ENCODE measurements around the gene LGALS8.
"Not testable (repeated sequence)": the region's sequence is repeated elsewhere in the genome, so short reads cannot be mapped to it uniquely, and the experiment has no call there.

LGALS8 gene

DNA sequence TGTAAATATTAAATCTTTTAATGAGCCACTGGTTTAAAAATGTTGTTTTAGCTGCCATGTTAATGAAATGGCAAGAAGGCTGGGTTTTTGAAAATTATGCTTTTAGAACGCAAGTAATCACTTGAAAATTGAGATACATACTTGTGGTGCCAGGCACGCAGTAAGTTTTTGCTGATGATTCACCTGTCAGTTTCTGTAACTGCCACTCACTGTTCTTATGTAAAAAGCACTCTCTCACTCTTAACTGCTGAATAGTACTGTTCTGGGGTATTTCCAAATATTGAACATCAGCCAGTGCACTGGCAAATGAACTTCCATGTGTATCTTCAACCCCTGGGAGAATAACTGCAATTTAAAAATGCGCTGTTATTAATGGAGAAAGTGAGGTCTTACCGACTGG is 17.9 kb downstream of the LGALS8 start:
- no peak for DNase-seq (ENCODE audit: low read depth)

DNA sequence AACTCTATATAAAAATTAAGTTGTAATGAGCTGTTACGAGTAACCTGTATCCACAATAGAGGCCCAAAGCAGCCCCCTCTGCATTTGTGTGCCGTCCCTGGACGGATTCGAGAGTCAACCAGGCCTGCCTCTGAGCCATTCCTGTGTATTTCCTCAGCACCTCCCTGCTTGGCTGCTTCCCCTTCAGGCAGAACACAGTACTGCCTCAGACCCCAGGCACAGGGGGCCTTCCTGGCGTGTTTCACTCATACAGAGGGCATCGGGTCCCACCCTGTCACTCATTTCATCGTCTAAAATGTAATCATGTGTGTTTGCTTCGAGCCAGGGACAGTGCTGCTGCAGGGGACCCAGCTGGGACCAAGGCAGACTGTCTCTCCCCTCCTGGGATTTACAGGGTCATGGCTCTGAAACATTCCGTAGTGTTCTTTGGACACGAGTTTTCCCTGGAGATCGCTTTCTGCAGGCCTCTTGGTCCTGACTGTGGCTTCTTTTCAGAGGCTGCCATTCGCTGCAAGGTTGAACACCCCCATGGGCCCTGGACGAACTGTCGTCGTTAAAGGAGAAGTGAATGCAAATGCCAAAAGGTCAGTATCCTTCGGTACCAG is 19.4 kb downstream of the LGALS8 start:
- no peak for DNase-seq (ENCODE audit: low read depth)

- DNase-seq (ENCODE audit: low read depth), result no peak
Observed at GRCh38 chr1:236545621-236546169, 21.9 kb downstream of the LGALS8 start.

GRCh38 chr1:236548452-236548851 is 24.7 kb downstream of the LGALS8 start:
- DNase-seq (ENCODE audit: low read depth), result no peak

GRCh38 chr1:236550961-236551851 is 27.4 kb downstream of the LGALS8 start:
- no peak for DNase-seq (ENCODE audit: low read depth)

GRCh38 chr1:236552096-236552495 is 28.3 kb downstream of the LGALS8 start:
- no peak for DNase-seq (ENCODE audit: low read depth)

DNA sequence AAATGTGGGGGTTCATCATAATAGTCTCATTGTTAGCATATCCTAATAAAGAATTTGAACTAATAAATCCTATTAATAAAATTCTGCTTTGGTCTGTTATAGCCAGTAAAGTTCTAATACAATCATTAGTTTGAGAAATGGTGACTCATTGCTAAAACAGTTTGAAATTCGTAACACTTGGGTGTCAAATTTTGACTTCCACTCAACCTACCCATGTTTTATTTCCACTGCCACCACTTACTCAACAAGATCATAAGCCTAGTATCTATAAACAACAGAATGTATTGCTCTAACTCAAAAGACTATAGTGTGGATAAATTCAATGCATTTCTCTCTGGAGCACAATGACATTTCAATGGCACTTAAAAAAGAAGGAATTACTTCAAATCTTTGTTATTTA is 29.1 kb downstream of the LGALS8 start:
- no peak for DNase-seq (ENCODE audit: low read depth)

GRCh38 chr1:236553370-236553769 is 29.6 kb downstream of the LGALS8 start:
- no peak for DNase-seq (ENCODE audit: low read depth)

DNA sequence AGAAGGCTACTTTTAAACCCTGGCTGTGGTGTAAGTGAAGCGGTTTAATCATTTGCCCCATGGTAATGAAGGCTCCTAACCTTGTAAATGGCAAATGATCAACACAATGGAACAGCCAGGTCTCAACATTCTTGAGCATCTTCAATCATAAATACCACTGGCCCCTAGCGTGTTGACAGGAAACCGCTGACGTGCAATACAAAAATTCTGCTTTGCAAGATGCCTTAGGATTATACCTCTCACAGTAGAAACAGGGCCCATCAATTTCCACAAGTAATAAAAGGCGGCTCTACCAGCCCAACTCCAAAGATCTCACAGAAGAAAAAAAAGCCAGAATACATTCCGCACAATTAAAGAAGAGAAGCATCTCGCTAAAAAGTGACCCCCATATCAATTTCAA is 32.8 kb downstream of the LGALS8 start:
- no peak for DNase-seq (ENCODE audit: low read depth)

DNA sequence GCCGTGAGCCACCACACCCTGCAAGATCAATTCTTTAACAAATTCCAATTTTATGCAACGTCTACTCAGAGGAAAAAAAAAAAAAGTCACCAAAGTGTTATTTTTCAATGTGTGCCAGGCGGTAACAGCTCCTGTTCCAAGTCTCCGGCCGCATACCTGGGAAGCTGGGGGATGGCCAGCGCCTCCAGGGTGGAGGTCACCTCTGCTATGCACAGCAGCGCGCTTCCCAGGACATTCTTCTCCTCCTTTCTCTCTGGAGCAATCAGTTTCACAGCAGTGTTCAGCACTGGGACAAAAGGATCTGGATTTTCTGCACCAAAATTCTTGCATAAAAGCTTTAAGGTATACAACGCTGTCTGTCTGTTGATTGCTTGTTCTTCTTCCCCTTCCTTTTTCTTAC is 34.3 kb downstream of the LGALS8 start:
- no peak for DNase-seq (ENCODE audit: low read depth)

GRCh38 chr1:236558846-236559245 is 35.1 kb downstream of the LGALS8 start:
- DNase-seq (ENCODE audit: low read depth), result no peak

DNA sequence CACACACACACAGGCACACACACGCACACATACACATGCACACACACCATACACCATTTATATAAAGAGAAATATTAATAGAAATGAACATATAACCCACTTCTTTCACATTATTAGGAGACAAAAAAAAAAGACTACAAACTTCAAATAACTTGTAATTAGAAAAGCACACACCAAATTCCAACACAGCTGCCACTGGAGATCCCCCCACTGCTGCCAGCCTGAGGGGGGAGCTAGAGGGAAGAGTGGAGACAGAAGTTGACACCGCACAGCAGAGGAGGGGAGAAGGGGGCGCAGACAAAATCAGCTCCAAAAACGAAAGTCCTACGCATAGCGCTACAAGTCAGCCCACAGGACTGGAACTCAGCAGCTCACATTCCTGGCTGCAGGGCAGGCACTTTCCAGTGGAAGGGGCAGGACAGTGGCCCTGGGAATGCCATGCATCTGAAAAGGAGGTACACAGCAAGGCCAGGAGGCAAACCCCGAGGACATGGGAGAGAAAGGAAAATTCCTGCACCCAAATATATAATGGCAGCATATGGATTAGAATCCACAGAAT is 36.5 kb downstream of the LGALS8 start:
- no peak for DNase-seq (ENCODE audit: low read depth)

- DNase-seq (ENCODE audit: low read depth), result no peak
Observed at GRCh38 chr1:236561976-236562375, 38.2 kb downstream of the LGALS8 start.

DNA sequence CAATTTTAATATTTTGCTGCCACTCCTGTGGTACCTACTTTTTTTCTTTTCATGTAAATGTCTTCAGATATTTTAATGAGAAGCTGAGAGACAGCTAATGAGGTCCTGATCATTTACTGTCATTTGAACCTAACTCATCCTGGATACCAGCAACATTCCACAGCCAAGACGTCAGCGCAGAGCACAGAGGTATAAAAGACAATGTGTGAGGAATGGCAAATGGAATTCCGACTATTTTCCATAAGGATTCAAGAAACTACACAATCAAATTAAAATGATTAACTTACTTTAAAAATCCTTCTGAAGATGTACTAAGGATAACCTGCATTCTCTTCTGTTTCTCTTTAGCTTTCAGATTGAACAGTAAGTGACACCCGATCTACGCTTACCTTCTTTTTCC is 41.7 kb downstream of the LGALS8 start:
- DNase-seq (ENCODE audit: low read depth), result no peak

GRCh38 chr1:236568285-236568894 is 44.6 kb downstream of the LGALS8 start:
- no peak for DNase-seq (ENCODE audit: low read depth)

DNA sequence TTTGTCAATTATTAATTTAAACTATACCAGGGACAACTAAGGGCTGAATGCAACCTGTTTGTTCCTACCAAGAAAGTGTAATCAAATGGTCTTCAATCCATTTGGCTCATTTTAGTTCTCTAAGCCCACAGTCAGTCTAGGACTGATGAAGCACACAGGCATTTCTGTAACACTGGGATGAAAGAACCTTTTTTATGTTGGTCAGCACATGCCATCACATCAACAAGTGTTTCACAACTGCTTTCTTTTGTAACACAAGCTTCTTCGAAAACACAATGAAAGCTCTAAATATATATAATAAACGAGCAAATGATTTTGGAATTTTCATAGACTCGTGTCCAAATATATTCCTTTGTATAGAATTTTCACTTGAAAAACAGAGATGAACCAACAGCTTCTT is 51.7 kb downstream of the LGALS8 start:
- DNase-seq (ENCODE audit: low read depth), result no peak

GRCh38 chr1:236576004-236576403 is 52.2 kb downstream of the LGALS8 start:
- no peak for DNase-seq (ENCODE audit: low read depth)

DNA sequence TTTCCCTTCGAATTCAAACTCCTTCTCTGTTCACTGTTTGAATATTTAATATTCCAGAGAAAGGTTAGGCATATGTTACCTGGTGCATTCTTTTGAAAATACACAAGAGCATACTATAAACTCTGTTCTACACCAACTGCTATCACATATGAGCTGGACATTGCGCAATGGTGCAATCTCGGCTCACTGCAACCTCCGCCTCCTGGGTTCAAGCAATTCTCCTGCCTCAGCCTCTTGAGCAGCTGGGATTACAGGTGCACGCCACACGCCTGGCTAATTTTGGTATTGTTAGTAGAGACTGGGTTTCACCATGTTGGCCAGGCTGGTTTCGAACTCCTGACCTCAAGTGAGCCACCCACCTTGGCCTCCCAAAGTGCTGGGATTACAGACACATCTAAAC is 53.3 kb downstream of the LGALS8 start:
- not testable (repeated sequence) for DNase-seq (ENCODE audit: low read depth)

GRCh38 chr1:236578661-236579060 is 54.9 kb downstream of the LGALS8 start:
- DNase-seq (ENCODE audit: low read depth), result no peak

- DNase-seq (ENCODE audit: low read depth), result not testable (repeated sequence)
Observed at GRCh38 chr1:236580404-236580803, 56.6 kb downstream of the LGALS8 start.

DNA sequence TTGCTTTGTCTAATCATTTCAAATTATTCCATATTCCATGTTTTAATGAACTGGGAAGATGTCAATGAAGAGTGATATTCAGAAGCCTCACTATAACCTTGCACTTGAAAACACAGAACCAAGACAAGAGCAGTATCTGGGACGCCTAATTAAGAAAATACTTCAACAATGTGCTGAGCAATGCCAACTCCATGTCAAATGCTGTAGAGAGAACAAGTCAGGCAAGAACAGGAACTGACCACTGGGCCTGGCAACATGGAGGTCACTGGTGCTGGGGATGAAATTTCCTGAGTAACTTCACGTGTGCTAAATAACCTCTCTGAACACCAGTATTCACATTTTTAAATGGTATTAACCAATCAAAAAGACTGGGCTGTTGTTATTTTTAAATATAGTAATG is 57.7 kb downstream of the LGALS8 start:
- no peak for DNase-seq (ENCODE audit: low read depth)

DNA sequence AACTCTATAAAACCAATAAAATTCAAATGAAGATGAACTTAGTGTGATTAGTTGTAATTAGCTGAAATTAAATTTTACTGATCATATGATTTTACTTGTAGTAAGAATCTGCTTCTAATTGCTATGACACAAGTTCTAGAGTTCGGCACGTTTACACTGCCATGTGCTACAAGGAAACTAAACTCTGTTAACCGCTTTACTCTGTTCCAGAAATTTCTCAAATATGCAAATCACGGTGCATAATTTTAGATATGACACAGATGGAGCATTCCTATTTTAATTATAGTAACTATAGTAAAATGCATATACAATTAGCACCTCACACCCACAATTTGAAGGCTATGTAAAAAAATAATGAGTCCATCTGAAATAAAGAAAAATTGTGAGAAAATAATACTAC is 65.7 kb downstream of the LGALS8 start:
- DNase-seq (ENCODE audit: low read depth), result no peak

All from stimulated activated CD8-positive, alpha-beta memory T cell treated with anti-CD3 and anti-CD28 coated beads, Interleukin-7, amount 100 ng/mL, for 24 hours (primary cell).